ENCODE measurements around the gene PLD5. TPM values are rescaled to one million over a fixed set of nuclear protein-coding genes. Genes with fewer than 3 reads are reported as not detected.

PLD5 gene
- total and polyA plus RNA-seq, 4 donors, result under 0.01 to 0.17 (median 0.05) TPM; not detected in 1

DNA sequence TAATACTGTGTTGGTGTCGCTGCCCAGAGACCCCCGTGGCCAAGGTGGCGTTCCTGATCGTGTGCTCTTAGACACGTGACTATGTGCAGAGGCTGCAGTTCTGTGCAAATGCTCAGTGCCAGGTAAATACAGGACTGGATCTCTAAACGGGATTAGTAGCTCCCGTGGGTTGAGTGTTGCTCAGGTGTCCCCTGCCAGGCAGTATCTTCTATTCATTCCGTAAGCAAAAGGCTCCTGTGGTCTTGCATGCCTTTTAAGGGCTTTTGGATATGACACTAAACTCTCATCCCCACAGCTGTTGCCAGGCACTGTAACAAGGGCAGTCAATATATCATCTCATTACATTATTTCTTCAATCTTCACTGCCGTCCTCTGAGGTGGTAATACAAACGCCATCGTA lies 431.4 kb downstream of the PLD5 start:
- Histone ChIP-seq H3K36me3 (ENCODE audit: control insufficient read depth in 4 of 4, insufficient read depth in 3 of 4, low read depth in 1 of 4, low read length in 3 of 4) (no peaks in the 10 kb centered on the region), H3K4me1 (ENCODE audit: control insufficient read depth in 4 of 4, insufficient read depth in 4 of 4, low read length in 3 of 4) (no peaks in the 10 kb centered on the region), H3K9me3 (ENCODE audit: control insufficient read depth in 4 of 4, low read length in 3 of 4) (no peaks in the 10 kb centered on the region), H3K9ac (ENCODE audit: low read depth in 1 of 2, low read length in 2 of 2) (no peak overlapping the region), H3K27me3 (ENCODE audit: control insufficient read depth in 4 of 4, insufficient read depth in 4 of 4, low read length in 3 of 4) (peaks cover 0 to 3% (median 0%) of the 10 kb centered on the region in 4 donors), H3K27ac (ENCODE audit: low read depth in 1 of 2, low read length in 2 of 2) (no peak overlapping the region), H3K4me3 (ENCODE audit: low read depth in 1 of 3, low read length in 3 of 3) (no peak overlapping the region)
- no peak for DNase-seq (ENCODE audit: low spot score)
- TF ChIP-seq EGR1 (IDR thresholded peaks at IDR 0.05; ENCODE audit: low read depth in 2 of 2) (no peak), RXRA (IDR thresholded peaks at IDR 0.05) (no peak), TAF1 (conservative IDR thresholded peaks at IDR 0.05) (no peak), NR2F2 (IDR thresholded peaks at IDR 0.05) (no peak), FOXA1 (IDR thresholded peaks at IDR 0.05) (no peak), SP1 (IDR thresholded peaks at IDR 0.05) (no peak)
- TF ChIP-seq, protein P1, sequence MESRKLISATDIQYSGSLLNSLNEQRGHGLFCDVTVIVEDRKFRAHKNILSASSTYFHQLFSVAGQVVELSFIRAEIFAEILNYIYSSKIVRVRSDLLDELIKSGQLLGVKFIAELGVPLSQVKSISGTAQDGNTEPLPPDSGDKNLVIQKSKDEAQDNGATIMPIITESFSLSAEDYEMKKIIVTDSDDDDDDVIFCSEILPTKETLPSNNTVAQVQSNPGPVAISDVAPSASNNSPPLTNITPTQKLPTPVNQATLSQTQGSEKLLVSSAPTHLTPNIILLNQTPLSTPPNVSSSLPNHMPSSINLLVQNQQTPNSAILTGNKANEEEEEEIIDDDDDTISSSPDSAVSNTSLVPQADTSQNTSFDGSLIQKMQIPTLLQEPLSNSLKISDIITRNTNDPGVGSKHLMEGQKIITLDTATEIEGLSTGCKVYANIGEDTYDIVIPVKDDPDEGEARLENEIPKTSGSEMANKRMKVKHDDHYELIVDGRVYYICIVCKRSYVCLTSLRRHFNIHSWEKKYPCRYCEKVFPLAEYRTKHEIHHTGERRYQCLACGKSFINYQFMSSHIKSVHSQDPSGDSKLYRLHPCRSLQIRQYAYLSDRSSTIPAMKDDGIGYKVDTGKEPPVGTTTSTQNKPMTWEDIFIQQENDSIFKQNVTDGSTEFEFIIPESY (IDR thresholded peaks at IDR 0.05), result no peak
- TF ChIP-seq, protein P2, sequence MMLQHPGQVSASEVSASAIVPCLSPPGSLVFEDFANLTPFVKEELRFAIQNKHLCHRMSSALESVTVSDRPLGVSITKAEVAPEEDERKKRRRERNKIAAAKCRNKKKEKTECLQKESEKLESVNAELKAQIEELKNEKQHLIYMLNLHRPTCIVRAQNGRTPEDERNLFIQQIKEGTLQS (IDR thresholded peaks at IDR 0.05), result no peak
- TF ChIP-seq, protein P3, sequence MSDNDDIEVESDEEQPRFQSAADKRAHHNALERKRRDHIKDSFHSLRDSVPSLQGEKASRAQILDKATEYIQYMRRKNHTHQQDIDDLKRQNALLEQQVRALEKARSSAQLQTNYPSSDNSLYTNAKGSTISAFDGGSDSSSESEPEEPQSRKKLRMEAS (IDR thresholded peaks at IDR 0.05), result no peak
- WGBS, result 57% methylated on average over 11 of the region's 11 CpGs

DNA sequence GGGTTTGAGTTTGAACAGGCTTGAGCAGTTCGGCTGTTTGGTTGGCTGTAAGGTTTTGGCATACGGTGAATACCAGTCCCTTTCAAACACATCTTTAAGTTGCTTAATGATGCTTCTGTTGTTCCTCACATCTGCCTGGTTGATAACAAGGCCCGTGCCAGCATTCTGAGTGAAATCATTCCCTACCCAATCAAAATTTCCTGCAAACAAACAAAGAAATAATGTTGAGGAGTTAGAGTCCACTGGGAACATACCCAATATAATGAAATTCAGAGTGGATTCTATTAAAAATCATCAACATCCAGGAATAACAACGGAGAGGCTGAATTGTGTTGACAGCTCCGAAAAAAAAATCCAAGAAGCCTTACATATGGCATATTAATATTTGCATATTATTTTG lies 434.6 kb downstream of the PLD5 start:
- WGBS, result 61% methylated on average over 5 of the region's 5 CpGs
- no peak for DNase-seq (ENCODE audit: low spot score)
- H3K36me3 ChIP-seq (ENCODE audit: control insufficient read depth in 4 of 4, insufficient read depth in 3 of 4, low read depth in 1 of 4, low read length in 3 of 4), result no peaks in the 10 kb centered on the region
- H3K9ac ChIP-seq (ENCODE audit: low read depth in 1 of 2, low read length in 2 of 2), result no peak overlapping the region
- H3K27ac ChIP-seq (ENCODE audit: low read depth in 1 of 2, low read length in 2 of 2), result no peak overlapping the region
- no peak overlapping the region for H3K4me3 ChIP-seq (ENCODE audit: low read depth in 1 of 3, low read length in 3 of 3)
- H3K27me3 ChIP-seq (ENCODE audit: control insufficient read depth in 4 of 4, insufficient read depth in 4 of 4, low read length in 3 of 4), result peaks cover 0 to 3% (median 0%) of the 10 kb centered on the region in 4 donors
- TF ChIP-seq EGR1 (IDR thresholded peaks at IDR 0.05; ENCODE audit: low read depth in 2 of 2) (no peak), YY1 (IDR thresholded peaks at IDR 0.05) (no peak), FOXA2 (IDR thresholded peaks at IDR 0.05) (no peak), RXRA (IDR thresholded peaks at IDR 0.05) (no peak), GABPA (IDR thresholded peaks at IDR 0.05 in 1 of 2, conservative IDR thresholded peaks at IDR 0.05 in 1 of 2) (no peak), SP1 (IDR thresholded peaks at IDR 0.05) (no peak), TAF1 (conservative IDR thresholded peaks at IDR 0.05) (no peak), HNF4G (IDR thresholded peaks at IDR 0.05) (no peak), JUND (IDR thresholded peaks at IDR 0.05) (no peak), RAD21 (IDR thresholded peaks at IDR 0.05) (no peak), NR2F2 (IDR thresholded peaks at IDR 0.05) (no peak), HNF4A (conservative IDR thresholded peaks at IDR 0.05) (no peak)
- TF ChIP-seq, protein P3 (IDR thresholded peaks at IDR 0.05), result no peak
- TF ChIP-seq, protein P1 (IDR thresholded peaks at IDR 0.05), result no peak
- TF ChIP-seq, protein P4, sequence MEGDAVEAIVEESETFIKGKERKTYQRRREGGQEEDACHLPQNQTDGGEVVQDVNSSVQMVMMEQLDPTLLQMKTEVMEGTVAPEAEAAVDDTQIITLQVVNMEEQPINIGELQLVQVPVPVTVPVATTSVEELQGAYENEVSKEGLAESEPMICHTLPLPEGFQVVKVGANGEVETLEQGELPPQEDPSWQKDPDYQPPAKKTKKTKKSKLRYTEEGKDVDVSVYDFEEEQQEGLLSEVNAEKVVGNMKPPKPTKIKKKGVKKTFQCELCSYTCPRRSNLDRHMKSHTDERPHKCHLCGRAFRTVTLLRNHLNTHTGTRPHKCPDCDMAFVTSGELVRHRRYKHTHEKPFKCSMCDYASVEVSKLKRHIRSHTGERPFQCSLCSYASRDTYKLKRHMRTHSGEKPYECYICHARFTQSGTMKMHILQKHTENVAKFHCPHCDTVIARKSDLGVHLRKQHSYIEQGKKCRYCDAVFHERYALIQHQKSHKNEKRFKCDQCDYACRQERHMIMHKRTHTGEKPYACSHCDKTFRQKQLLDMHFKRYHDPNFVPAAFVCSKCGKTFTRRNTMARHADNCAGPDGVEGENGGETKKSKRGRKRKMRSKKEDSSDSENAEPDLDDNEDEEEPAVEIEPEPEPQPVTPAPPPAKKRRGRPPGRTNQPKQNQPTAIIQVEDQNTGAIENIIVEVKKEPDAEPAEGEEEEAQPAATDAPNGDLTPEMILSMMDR (IDR thresholded peaks at IDR 0.05; ENCODE audit: low read depth, low read length, missing input control), result no peak
- TF ChIP-seq, protein P2 (IDR thresholded peaks at IDR 0.05), result no peak
- TF ChIP-seq, protein P5, sequence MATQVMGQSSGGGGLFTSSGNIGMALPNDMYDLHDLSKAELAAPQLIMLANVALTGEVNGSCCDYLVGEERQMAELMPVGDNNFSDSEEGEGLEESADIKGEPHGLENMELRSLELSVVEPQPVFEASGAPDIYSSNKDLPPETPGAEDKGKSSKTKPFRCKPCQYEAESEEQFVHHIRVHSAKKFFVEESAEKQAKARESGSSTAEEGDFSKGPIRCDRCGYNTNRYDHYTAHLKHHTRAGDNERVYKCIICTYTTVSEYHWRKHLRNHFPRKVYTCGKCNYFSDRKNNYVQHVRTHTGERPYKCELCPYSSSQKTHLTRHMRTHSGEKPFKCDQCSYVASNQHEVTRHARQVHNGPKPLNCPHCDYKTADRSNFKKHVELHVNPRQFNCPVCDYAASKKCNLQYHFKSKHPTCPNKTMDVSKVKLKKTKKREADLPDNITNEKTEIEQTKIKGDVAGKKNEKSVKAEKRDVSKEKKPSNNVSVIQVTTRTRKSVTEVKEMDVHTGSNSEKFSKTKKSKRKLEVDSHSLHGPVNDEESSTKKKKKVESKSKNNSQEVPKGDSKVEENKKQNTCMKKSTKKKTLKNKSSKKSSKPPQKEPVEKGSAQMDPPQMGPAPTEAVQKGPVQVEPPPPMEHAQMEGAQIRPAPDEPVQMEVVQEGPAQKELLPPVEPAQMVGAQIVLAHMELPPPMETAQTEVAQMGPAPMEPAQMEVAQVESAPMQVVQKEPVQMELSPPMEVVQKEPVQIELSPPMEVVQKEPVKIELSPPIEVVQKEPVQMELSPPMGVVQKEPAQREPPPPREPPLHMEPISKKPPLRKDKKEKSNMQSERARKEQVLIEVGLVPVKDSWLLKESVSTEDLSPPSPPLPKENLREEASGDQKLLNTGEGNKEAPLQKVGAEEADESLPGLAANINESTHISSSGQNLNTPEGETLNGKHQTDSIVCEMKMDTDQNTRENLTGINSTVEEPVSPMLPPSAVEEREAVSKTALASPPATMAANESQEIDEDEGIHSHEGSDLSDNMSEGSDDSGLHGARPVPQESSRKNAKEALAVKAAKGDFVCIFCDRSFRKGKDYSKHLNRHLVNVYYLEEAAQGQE (IDR thresholded peaks at IDR 0.05), result no peak
- no peaks in the 10 kb centered on the region for H3K9me3 ChIP-seq (ENCODE audit: control insufficient read depth in 4 of 4, low read length in 3 of 4)
- H3K4me1 ChIP-seq (ENCODE audit: control insufficient read depth in 4 of 4, insufficient read depth in 4 of 4, low read length in 3 of 4), result no peaks in the 10 kb centered on the region

Measured in liver (tissue), 9 donors.